Loucy (cell line): ENCODE measurements around the gene CHST1.

Experiments used
- H2AFZ ChIP-seq: fragments of 200-600 bp; sonication (generic); 2 replicates; pipeline ENCODE4 v1.6.0; 2016; ENCODE audit warnings: antibody characterized with exemption, mild to moderate bottlenecking, low read length, moderate library complexity
- H3F3A ChIP-seq: fragments of 200-600 bp; 2 replicates; pipeline ENCODE4 v1.6.0; 2016; ENCODE audit warnings: antibody characterized with exemption, low read depth, mild to moderate bottlenecking
- H3K27me3 ChIP-seq: fragments of 200-600 bp; sonication (generic); 2 replicates; pipeline ENCODE4 v1.6.1; 2014; ENCODE audit warnings: low read length, mild to moderate bottlenecking; ENCODE audit not compliant: insufficient read depth, poor library complexity, severe bottlenecking
- H3K36me3 ChIP-seq: fragments of 200-600 bp; sonication (generic); 2 replicates; pipeline ENCODE4 v1.6.1; 2016; ENCODE audit warnings: low read length; ENCODE audit not compliant: insufficient read depth
- H3K4me1 ChIP-seq: fragments of 200-600 bp; sonication (generic); 2 replicates; pipeline ENCODE4 v1.5.1; 2014; ENCODE audit warnings: low read length, mild to moderate bottlenecking; ENCODE audit not compliant: insufficient read depth, poor library complexity, severe bottlenecking
- H3K4me2 ChIP-seq: fragments of 200-600 bp; sonication (generic); 2 replicates; pipeline ENCODE4 v1.6.0; 2014; ENCODE audit warnings: antibody characterized with exemption, low read length, low read depth, mild to moderate bottlenecking; ENCODE audit not compliant: poor library complexity, severe bottlenecking
- H3K4me3 ChIP-seq: fragments of 200-600 bp; sonication (generic); 2 replicates; pipeline ENCODE4 v1.5.1; 2014; ENCODE audit warnings: low read length, mild to moderate bottlenecking, mixed read lengths; ENCODE audit not compliant: poor library complexity, severe bottlenecking
- H3K79me2 ChIP-seq: fragments of 200-600 bp; sonication (generic); 2 replicates; pipeline ENCODE4 v1.6.1; 2014; ENCODE audit warnings: low read length; ENCODE audit not compliant: insufficient read depth
- H3K9ac ChIP-seq: fragments of 200-600 bp; sonication (generic); 2 replicates; pipeline ENCODE4 v1.6.0; 2014; ENCODE audit warnings: mild to moderate bottlenecking, low read depth, low read length, moderate library complexity; ENCODE audit not compliant: poor library complexity, severe bottlenecking
- H3K9me2 ChIP-seq: fragments of 200-600 bp; sonication (generic); replicated peaks from 2 replicates; pipeline ENCODE4 v1.6.1; 2016; ENCODE audit warnings: low read depth, low read length, mixed read lengths
- H3K9me3 ChIP-seq: fragments of 200-600 bp; sonication (generic); 2 replicates; pipeline ENCODE4 v1.6.1; 2014; ENCODE audit warnings: mild to moderate bottlenecking, antibody characterized with exemption, low read length, low read depth; ENCODE audit not compliant: insufficient read depth
- H4K20me1 ChIP-seq: fragments of 200-600 bp; sonication (generic); 2 replicates; pipeline ENCODE4 v1.6.0; 2014; ENCODE audit warnings: antibody characterized with exemption, low read length, mild to moderate bottlenecking; ENCODE audit not compliant: insufficient read depth, poor library complexity, severe bottlenecking
- EZH2phosphoT487 ChIP-seq: fragments of 200-600 bp; IDR thresholded peaks from 2 replicates; pipeline ENCODE4 v1.6.1; 2018; ENCODE audit warnings: antibody characterized with exemption, mild to moderate bottlenecking, moderate library complexity, borderline replicate concordance
- TF ChIP-seq, protein P1 (sequence below): fragments of 200-600 bp; sonication (generic); conservative IDR thresholded peaks from 2 replicates; pipeline ENCODE4 v1.5.1; 2014; ENCODE audit warnings: mild to moderate bottlenecking, antibody characterized with exemption, low read length

The CHST1 gene

DNA sequence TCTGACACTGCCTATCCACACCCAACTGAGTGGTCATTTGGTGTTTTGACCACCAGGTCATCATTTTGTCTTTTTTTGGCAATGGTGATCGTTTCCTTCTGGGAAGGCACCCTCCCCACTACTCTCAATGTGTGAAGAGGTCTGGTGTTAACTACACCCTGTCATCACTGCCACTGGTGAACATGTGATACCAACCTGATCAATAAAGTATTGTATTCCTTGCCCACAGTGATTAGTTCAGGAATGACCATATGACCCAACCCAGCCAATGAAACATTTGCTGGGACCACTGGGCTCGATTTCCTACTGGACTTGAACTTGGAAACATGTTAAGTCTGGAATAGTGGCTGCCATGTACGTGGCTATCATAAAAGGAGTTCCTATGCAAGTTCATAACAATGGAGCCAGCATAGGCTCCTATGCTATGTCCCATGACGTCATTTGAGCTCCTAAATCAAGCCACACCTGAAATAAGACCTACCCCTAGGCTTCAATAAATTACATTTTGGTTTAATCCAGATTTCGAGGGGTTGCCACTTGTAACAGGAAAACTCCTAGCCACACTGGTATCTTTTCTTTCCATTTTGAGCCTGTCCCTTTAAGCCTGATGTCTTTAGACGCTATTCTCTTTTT, 51.1 kb downstream of the CHST1 start:
- Histone ChIP-seq H3F3A (no peaks in the 10 kb centered on the region), H3K79me2 (no peaks in the 10 kb centered on the region), H3K9me3 (no peaks in the 10 kb centered on the region; the same call in 1 of the 2 replicates), H3K4me2 (no peak overlapping the region), H4K20me1 (no peaks in the 10 kb centered on the region), H3K36me3 (no peaks in the 10 kb centered on the region), H3K9me2 (no peaks in the 10 kb centered on the region), H2AFZ (no peak overlapping the region), H3K4me1 (no peaks in the 10 kb centered on the region), H3K27me3 (no peaks in the 10 kb centered on the region), H3K9ac (no peak overlapping the region), H3K4me3 (no peak overlapping the region)
- TF ChIP-seq EZH2phosphoT487: no peak
- TF ChIP-seq, protein P1, sequence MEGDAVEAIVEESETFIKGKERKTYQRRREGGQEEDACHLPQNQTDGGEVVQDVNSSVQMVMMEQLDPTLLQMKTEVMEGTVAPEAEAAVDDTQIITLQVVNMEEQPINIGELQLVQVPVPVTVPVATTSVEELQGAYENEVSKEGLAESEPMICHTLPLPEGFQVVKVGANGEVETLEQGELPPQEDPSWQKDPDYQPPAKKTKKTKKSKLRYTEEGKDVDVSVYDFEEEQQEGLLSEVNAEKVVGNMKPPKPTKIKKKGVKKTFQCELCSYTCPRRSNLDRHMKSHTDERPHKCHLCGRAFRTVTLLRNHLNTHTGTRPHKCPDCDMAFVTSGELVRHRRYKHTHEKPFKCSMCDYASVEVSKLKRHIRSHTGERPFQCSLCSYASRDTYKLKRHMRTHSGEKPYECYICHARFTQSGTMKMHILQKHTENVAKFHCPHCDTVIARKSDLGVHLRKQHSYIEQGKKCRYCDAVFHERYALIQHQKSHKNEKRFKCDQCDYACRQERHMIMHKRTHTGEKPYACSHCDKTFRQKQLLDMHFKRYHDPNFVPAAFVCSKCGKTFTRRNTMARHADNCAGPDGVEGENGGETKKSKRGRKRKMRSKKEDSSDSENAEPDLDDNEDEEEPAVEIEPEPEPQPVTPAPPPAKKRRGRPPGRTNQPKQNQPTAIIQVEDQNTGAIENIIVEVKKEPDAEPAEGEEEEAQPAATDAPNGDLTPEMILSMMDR: no peak

DNA sequence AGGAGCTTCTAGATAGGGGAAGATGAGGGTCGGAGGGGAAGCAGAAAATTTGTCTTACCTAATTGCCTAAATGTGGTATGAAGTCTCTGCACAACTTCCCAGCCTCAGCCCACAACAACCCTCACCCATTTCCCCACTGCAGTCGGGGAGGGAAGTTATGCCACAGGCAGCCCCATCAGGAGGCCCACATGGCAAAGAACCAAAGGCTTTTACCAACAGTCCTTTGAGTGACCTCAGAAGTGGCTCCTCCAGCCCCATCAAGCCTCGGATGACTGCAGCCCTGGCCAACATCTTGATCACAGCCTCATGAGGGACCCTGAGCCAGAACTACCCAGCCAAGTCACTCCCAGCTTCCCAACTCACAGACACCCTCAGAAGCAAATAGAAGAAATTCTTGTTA, 54.8 kb downstream of the CHST1 start:
- TF ChIP-seq EZH2phosphoT487: no peak
- TF ChIP-seq, protein P1: no peak
- Histone ChIP-seq H3K27me3 (no peaks in the 10 kb centered on the region), H3K9ac (no peak overlapping the region), H4K20me1 (no peaks in the 10 kb centered on the region), H3K9me2 (no peaks in the 10 kb centered on the region), H3F3A (no peaks in the 10 kb centered on the region), H3K4me1 (no peaks in the 10 kb centered on the region), H3K4me3 (no peak overlapping the region), H3K36me3 (no peaks in the 10 kb centered on the region), H3K4me2 (no peak overlapping the region), H3K79me2 (no peaks in the 10 kb centered on the region), H2AFZ (no peak overlapping the region), H3K9me3 (no peaks in the 10 kb centered on the region)

DNA sequence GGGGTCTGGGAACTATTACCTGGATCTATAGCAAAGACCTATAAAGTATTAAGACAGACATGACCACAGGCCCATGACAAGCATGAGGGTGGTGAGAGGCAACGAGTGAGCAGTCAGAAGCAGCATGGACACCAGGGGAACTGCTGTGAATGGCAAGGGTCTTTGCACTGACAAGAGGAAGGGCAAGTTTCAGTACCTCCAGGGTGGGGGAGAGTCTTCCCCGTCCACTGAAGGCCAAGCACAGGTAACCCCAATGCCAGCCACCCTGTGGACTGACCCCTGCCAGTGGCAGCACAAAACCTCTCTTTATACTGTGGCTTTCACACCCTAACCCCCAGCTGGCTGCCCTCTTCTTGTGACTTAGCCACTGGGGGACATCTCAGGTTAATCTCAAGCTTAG, 55.5 kb downstream of the CHST1 start:
- H3K4me1 ChIP-seq: no peaks in the 10 kb centered on the region
- no peaks in the 10 kb centered on the region for H3K9me3 ChIP-seq
- H3F3A ChIP-seq: no peaks in the 10 kb centered on the region
- no peaks in the 10 kb centered on the region for H3K79me2 ChIP-seq
- no peak overlapping the region for H3K4me3 ChIP-seq
- H2AFZ ChIP-seq: no peak overlapping the region
- H3K27me3 ChIP-seq: no peaks in the 10 kb centered on the region
- no peak overlapping the region for H3K9ac ChIP-seq
- H3K4me2 ChIP-seq: no peak overlapping the region
- no peaks in the 10 kb centered on the region for H4K20me1 ChIP-seq
- no peak for TF ChIP-seq EZH2phosphoT487
- TF ChIP-seq, protein P1: no peak
- H3K36me3 ChIP-seq: no peaks in the 10 kb centered on the region
- H3K9me2 ChIP-seq: no peaks in the 10 kb centered on the region
